Measurements from ENCODE around the gene DAAM1.

- TF ChIP-seq POLR2A (IDR thresholded peaks at IDR 0.05), result no peak
- no peak for TF ChIP-seq CTCF (IDR thresholded peaks at IDR 0.05)
These were observed 133.1 kb downstream of the DAAM1 start for GRCh38 chr14:59321626-59321949.
